Measurements from ENCODE around the gene DCHS1. TPM values are rescaled to one million over a fixed set of nuclear protein-coding genes. Genes with fewer than 3 reads are reported as not detected.
A peak's percentile ranks its signal among the peaks of the same experiment; 100 is the strongest.

Gene DCHS1
- total and polyA plus RNA-seq, 9 of the 15 experiments (the other 6 are each of a cell fraction or from before 2014, with no cell fraction given): 0.04 to 0.49 (median 0.14) TPM; not detected in 2

DNA sequence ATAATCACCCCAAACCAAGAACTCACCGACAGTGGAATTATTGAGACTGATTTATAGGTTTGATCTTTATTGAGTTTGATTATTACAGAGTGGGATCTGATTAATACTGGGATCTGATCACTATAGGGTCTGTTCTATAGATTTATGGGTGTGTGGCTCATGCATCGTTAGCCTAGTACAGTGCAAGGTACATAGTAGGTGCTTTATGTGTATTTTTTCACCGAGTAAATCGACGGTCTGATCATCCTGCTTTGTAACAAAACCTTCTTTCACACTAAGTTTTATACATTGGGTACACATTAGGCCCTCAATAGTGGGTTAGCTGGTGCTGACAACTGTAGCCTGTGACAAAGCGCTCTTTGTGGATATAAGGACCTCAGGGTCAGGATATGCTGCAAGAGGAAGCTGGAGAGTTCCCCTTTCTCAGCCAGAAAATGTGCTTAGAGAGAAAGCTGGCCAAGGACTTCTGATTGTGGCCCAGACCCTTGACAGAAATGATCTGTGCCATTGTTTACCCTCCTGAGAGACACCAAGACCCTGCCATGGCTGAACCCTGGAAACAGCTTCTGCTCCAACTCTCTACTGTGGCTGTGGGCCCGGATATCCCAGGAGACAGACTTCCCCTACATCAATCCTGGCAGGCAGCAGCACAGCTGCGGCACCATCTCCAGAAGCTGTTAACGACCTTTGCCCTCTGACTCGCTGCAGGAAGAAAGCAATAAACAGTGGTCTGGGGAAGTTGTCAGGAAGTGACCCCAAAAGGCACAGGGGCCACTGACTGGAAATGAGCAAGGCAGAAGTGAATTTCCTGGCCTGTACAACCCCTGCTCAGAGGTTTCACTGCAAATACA is 20.3 kb downstream of the DCHS1 start (continued):
- TF ChIP-seq RB1 (IDR thresholded peaks at IDR 0.05; ENCODE audit: low read depth) (no peak), ZBTB7A (IDR thresholded peaks at IDR 0.05; ENCODE audit: borderline replicate concordance, control insufficient read depth, low read depth, low read length) (peak; percentile 39; the same call in 1 of the 2 replicates), ZNF121 (CRISPR knock-in tag; conservative IDR thresholded peaks at IDR 0.05) (no peak), ZNF354B (CRISPR knock-in tag; IDR thresholded peaks at IDR 0.05) (no peak), GTF2F1 (IDR thresholded peaks at IDR 0.05; ENCODE audit: low read depth, low read length) (no peak), KLF16 (IDR thresholded peaks at IDR 0.05) (no peak), NR2C2 (CRISPR knock-in tag; IDR thresholded peaks at IDR 0.05) (peak; percentile 88), NR2C2 (tag; IDR thresholded peaks at IDR 0.05) (peak; percentile 90), PYGO2 (tag; IDR thresholded peaks at IDR 0.05) (no peak), RFX1 (IDR thresholded peaks at IDR 0.05) (no peak), JUND (IDR thresholded peaks at IDR 0.05; ENCODE audit: borderline replicate concordance, low read depth, low read length) (0 out of 2 replicates have a peak, but pooled peaks have one; percentile 3), JUND (tag; IDR thresholded peaks at IDR 0.05; ENCODE audit: borderline replicate concordance, low read depth, low read length) (no peak), YBX1 (IDR thresholded peaks at IDR 0.05) (no peak), SAFB2 (IDR thresholded peaks at IDR 0.05; ENCODE audit: borderline replicate concordance, low read depth, low read length, severe bottlenecking) (no peak), NR2C1 (IDR thresholded peaks at IDR 0.05) (peak; percentile 92), NR2C1 (tag; IDR thresholded peaks at IDR 0.05) (peak; percentile 91), GTF2E2 (tag; IDR thresholded peaks at IDR 0.05) (no peak), TOE1 (IDR thresholded peaks at IDR 0.05; ENCODE audit: borderline replicate concordance) (no peak), TOE1 (CRISPR knock-in tag; IDR thresholded peaks at IDR 0.05; ENCODE audit: borderline replicate concordance, low read depth) (no peak)
- TF ChIP-seq, protein P1, sequence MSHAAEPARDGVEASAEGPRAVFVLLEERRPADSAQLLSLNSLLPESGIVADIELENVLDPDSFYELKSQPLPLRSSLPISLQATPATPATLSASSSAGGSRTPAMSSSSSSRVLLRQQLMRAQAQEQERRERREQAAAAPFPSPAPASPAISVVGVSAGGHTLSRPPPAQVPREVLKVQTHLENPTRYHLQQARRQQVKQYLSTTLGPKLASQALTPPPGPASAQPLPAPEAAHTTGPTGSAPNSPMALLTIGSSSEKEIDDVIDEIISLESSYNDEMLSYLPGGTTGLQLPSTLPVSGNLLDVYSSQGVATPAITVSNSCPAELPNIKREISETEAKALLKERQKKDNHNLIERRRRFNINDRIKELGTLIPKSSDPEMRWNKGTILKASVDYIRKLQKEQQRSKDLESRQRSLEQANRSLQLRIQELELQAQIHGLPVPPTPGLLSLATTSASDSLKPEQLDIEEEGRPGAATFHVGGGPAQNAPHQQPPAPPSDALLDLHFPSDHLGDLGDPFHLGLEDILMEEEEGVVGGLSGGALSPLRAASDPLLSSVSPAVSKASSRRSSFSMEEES (CRISPR knock-in tag; IDR thresholded peaks at IDR 0.05): no peak
- TF ChIP-seq, protein P2, sequence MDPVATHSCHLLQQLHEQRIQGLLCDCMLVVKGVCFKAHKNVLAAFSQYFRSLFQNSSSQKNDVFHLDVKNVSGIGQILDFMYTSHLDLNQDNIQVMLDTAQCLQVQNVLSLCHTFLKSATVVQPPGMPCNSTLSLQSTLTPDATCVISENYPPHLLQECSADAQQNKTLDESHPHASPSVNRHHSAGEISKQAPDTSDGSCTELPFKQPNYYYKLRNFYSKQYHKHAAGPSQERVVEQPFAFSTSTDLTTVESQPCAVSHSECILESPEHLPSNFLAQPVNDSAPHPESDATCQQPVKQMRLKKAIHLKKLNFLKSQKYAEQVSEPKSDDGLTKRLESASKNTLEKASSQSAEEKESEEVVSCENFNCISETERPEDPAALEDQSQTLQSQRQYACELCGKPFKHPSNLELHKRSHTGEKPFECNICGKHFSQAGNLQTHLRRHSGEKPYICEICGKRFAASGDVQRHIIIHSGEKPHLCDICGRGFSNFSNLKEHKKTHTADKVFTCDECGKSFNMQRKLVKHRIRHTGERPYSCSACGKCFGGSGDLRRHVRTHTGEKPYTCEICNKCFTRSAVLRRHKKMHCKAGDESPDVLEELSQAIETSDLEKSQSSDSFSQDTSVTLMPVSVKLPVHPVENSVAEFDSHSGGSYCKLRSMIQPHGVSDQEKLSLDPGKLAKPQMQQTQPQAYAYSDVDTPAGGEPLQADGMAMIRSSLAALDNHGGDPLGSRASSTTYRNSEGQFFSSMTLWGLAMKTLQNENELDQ (CRISPR knock-in tag; IDR thresholded peaks at IDR 0.05; ENCODE audit: borderline replicate concordance): no peak
- TF ChIP-seq, protein P3, sequence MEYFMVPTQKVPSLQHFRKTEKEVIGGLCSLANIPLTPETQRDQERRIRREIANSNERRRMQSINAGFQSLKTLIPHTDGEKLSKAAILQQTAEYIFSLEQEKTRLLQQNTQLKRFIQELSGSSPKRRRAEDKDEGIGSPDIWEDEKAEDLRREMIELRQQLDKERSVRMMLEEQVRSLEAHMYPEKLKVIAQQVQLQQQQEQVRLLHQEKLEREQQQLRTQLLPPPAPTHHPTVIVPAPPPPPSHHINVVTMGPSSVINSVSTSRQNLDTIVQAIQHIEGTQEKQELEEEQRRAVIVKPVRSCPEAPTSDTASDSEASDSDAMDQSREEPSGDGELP (CRISPR knock-in tag; IDR thresholded peaks at IDR 0.05; ENCODE audit: borderline replicate concordance): peak; percentile 46; the same call in 1 of the 2 replicates
- TF ChIP-seq, protein P4, sequence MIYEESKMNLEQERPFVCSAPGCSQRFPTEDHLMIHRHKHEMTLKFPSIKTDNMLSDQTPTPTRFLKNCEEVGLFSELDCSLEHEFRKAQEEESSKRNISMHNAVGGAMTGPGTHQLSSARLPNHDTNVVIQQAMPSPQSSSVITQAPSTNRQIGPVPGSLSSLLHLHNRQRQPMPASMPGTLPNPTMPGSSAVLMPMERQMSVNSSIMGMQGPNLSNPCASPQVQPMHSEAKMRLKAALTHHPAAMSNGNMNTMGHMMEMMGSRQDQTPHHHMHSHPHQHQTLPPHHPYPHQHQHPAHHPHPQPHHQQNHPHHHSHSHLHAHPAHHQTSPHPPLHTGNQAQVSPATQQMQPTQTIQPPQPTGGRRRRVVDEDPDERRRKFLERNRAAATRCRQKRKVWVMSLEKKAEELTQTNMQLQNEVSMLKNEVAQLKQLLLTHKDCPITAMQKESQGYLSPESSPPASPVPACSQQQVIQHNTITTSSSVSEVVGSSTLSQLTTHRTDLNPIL (CRISPR knock-in tag; IDR thresholded peaks at IDR 0.05): no peak

Measured in K562 (cell line).